Measurements from ENCODE around the gene DMC1. TPM values are rescaled to one million over a fixed set of nuclear protein-coding genes. Genes with fewer than 3 reads are reported as not detected.

DMC1 gene
- total RNA-seq, 1 donor from 2014 or later = 2.2 TPM

- no peak for DNase-seq (ENCODE audit: low spot score, unreplicated experiment)
- no peak overlapping the region for H3K27ac Mint-ChIP-seq
- H3K4me3 Mint-ChIP-seq (ENCODE audit: low read depth) = no peak overlapping the region
- peaks cover 37% of the 10 kb centered on the region for H3K36me3 Mint-ChIP-seq (ENCODE audit: insufficient read depth)
- TF ChIP-seq CTCF (IDR thresholded peaks at IDR 0.05; ENCODE audit: unreplicated experiment) = no peak
- peaks cover 3% of the 10 kb centered on the region for H3K9me3 Mint-ChIP-seq (ENCODE audit: low read depth)
- H3K4me1 Mint-ChIP-seq (ENCODE audit: low read depth) = peaks cover 3% of the 10 kb centered on the region
- no peaks in the 10 kb centered on the region for H3K27me3 Mint-ChIP-seq
Measured at GRCh38 chr22:38613588-38613987, 43.6 kb upstream of the DMC1 start.

DNA sequence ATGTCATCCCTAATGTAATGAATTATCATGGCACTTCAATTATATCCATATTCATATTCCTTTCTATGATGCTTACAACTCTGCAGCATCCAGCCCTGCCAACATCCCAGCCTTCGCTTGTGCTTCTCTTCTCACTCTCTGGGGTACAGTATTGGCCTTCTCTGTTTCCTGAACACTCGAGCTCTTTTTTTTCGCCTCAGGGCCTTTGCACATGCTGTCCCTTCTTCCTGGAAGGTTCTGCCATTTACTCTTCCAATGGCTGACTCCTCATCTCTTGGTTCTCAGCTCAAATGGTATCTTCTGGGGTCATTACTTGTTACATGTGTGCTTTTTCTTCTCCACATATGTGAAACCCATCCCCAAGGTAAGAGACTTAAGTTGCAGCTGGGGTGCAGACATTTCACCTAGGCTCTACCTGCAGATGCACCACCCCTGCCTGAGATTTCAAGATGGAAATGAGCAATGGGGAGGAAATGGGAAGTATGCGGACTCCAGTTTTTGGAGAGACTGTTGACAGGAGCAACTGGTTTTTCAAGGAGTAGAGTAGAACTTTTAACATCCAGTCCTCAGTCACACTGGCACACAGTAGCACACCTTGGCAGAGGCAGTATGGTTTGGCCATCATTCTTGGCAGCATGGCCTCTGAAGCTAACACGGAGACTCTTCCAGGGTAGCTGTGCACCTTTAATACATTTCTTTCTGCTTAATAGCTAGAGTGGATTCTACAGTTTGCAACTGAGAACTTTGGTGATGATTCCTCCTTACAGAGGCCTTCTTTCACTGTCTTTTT, 42.4 kb upstream of the DMC1 start:
- DNase-seq (ENCODE audit: low spot score, unreplicated experiment) = no peak
- Mint-ChIP-seq H3K36me3 (ENCODE audit: insufficient read depth) (peaks cover 29% of the 10 kb centered on the region), H3K27me3 (no peaks in the 10 kb centered on the region), H3K4me1 (ENCODE audit: low read depth) (peaks cover 7% of the 10 kb centered on the region), H3K4me3 (ENCODE audit: low read depth) (no peak overlapping the region), H3K27ac (no peak overlapping the region), H3K9me3 (ENCODE audit: low read depth) (no peaks in the 10 kb centered on the region)
- no peak for TF ChIP-seq CTCF (IDR thresholded peaks at IDR 0.05; ENCODE audit: unreplicated experiment)

DNA sequence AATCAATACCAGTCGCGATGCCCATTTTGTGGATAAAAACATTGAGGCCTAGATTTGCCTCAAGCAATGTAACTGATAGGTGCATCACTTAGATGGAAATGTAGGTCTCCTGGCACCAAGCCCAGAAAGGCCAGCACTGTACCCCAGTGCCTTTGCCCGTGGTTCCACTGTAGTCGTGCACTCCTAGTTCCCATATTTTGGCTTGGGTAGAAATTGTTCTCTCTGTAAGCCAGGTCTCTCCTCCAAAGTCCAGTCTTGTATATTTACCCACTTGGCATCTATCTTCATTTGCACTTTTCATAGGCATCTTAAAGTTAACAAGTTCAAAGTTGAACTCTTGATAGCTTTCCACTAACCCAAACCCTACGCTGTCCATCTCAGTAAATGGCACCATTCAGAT, 41.6 kb upstream of the DMC1 start:
- Mint-ChIP-seq H3K27ac (no peak overlapping the region), H3K36me3 (ENCODE audit: insufficient read depth) (peaks cover 25% of the 10 kb centered on the region), H3K4me1 (ENCODE audit: low read depth) (peaks cover 9% of the 10 kb centered on the region), H3K4me3 (ENCODE audit: low read depth) (no peak overlapping the region), H3K27me3 (no peaks in the 10 kb centered on the region), H3K9me3 (ENCODE audit: low read depth) (no peaks in the 10 kb centered on the region)
- no peak for TF ChIP-seq CTCF (IDR thresholded peaks at IDR 0.05; ENCODE audit: unreplicated experiment)
- no peak for DNase-seq (ENCODE audit: low spot score, unreplicated experiment)

DNA sequence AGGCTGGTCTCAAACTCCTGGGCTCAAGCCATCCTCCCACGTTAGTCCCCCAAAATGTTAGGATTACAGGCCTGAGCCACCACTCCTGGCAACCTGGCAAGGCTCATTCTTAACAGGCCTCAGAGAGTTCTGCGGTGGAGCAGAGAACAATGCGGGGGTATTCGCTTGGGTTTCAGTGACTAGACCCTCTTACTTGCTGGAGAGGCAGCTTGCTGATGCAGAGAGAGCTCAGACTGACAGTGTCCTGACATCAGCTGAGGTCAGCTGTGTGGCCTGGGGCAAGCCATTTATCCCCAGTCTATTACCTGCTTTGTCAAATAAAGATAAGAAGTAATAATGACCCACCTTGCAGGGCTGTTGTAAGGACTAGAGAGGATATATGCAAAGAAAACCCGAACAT, 40.3 kb upstream of the DMC1 start:
- no peak for TF ChIP-seq CTCF (IDR thresholded peaks at IDR 0.05; ENCODE audit: unreplicated experiment)

DNA sequence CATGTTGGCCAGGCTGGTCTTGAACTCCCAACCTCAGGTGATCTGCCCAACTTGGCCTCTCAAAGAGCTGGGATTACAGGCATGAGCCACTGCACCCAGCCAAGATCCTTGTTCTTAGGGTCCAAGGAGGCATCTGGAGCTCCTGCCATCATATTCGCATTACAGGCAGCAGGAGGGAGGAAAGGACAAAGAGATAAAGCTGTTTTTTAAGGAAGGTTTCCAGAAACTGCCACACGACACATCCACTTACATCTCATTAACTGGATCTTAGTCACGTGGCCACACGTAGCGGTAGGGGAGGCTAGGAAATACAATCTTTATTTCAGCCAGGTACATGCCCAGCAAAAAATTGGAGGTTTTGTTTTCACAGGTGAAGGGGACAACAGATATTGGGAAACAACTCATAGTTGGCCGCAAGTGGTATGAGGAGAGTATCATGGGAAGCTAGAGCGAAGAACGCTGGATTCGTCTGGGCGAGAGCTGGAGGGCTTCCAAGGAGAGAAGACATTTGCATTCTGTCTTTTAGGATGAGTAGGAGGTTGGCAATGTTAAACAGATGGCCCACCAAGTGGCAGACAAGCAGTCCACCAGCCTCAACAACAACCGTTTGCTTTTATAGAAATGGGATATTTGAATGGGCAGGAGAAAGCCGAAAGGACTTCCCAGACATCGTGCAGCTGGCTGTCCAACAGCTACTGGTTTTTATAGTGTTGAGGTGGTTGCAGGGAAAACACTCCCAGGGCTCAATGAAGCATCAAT, 39.2 kb upstream of the DMC1 start:
- Mint-ChIP-seq H3K9me3 (ENCODE audit: low read depth) (no peaks in the 10 kb centered on the region), H3K36me3 (ENCODE audit: insufficient read depth) (peaks cover 18% of the 10 kb centered on the region), H3K27me3 (no peaks in the 10 kb centered on the region), H3K4me3 (ENCODE audit: low read depth) (no peak overlapping the region), H3K27ac (no peak overlapping the region), H3K4me1 (ENCODE audit: low read depth) (peaks cover 9% of the 10 kb centered on the region)
- no peak for DNase-seq (ENCODE audit: low spot score, unreplicated experiment)
- no peak for TF ChIP-seq CTCF (IDR thresholded peaks at IDR 0.05; ENCODE audit: unreplicated experiment)

More for the DNA sequence above, 40.3 kb upstream of the DMC1 start:
- Mint-ChIP-seq H3K27ac (peak overlapping the region; percentile 82), H3K9me3 (ENCODE audit: low read depth) (no peaks in the 10 kb centered on the region), H3K36me3 (ENCODE audit: insufficient read depth) (peaks cover 18% of the 10 kb centered on the region), H3K27me3 (no peaks in the 10 kb centered on the region), H3K4me1 (ENCODE audit: low read depth) (peaks cover 9% of the 10 kb centered on the region), H3K4me3 (ENCODE audit: low read depth) (no peak overlapping the region)
- DNase-seq (ENCODE audit: low spot score, unreplicated experiment) = no peak

All from progenitor cell of endocrine pancreas (in vitro differentiated cells).